IPS-20b (cell line): ENCODE measurements around the gene PDE9A.
"Not testable (repeated sequence)": the region's sequence is repeated elsewhere in the genome, so short reads cannot be mapped to it uniquely, and the experiment has no call there.

Experiments used
- H3K27ac ChIP-seq: one replicate; pipeline ENCODE4 v1.5.1; 2013; ENCODE audit warnings: low read length
- H3K27me3 ChIP-seq: 2 replicates; pipeline ENCODE4 v1.6.1; 2013; ENCODE audit warnings: mild to moderate bottlenecking, low read length, inconsistent platforms; ENCODE audit not compliant: insufficient read depth
- H3K36me3 ChIP-seq: 2 replicates; pipeline ENCODE4 v1.6.1; 2013; ENCODE audit warnings: low read depth, mild to moderate bottlenecking, inconsistent platforms, low read length, moderate library complexity; ENCODE audit not compliant: insufficient read depth
- H3K4me1 ChIP-seq: 2 replicates; pipeline ENCODE4 v1.6.1; 2013; ENCODE audit warnings: mild to moderate bottlenecking, control low read depth, inconsistent platforms, low read length, moderate library complexity; ENCODE audit not compliant: insufficient read depth
- H3K4me3 ChIP-seq: 2 replicates; pipeline ENCODE4 v1.5.1; 2013; ENCODE audit warnings: mild to moderate bottlenecking, low read length, inconsistent platforms
- H3K9ac ChIP-seq: 2 replicates; pipeline ENCODE4 v1.6.1; 2013; ENCODE audit warnings: low read depth, mild to moderate bottlenecking, inconsistent platforms, low read length, moderate library complexity
- H3K9me3 ChIP-seq: 2 replicates; pipeline ENCODE4 v1.6.1; 2013; ENCODE audit warnings: mild to moderate bottlenecking, low read depth, low read length, inconsistent platforms; ENCODE audit not compliant: insufficient read depth

Gene PDE9A

GRCh38 chr21:42716074-42716473, 62.7 kb downstream of the PDE9A start:
- no peaks in the 10 kb centered on the region for H3K9me3 ChIP-seq
- no peaks in the 10 kb centered on the region for H3K27me3 ChIP-seq
- no peak overlapping the region for H3K27ac ChIP-seq
- H3K4me1 ChIP-seq, result no peaks in the 10 kb centered on the region
- peaks cover 6% of the 10 kb centered on the region; the same call in 1 of the 2 replicates for H3K36me3 ChIP-seq
- no peak overlapping the region for H3K9ac ChIP-seq
- H3K4me3 ChIP-seq, result no peak overlapping the region

- H3K4me3 ChIP-seq, H3K9me3 ChIP-seq, H3K4me1 ChIP-seq, H3K27me3 ChIP-seq, H3K27ac ChIP-seq, H3K9ac ChIP-seq, H3K36me3 ChIP-seq: not testable (repeated sequence)
Measured at GRCh38 chr21:42720484-42720883, 67.1 kb downstream of the PDE9A start.

- H3K9me3 ChIP-seq, result no peaks in the 10 kb centered on the region
- no peaks in the 10 kb centered on the region for H3K4me1 ChIP-seq
- no peak overlapping the region for H3K4me3 ChIP-seq
- no peak overlapping the region for H3K9ac ChIP-seq
- H3K36me3 ChIP-seq, result peaks cover 10% of the 10 kb centered on the region; the same call in 1 of the 2 replicates
- no peaks in the 10 kb centered on the region for H3K27me3 ChIP-seq
- H3K27ac ChIP-seq, result no peak overlapping the region
Measured at GRCh38 chr21:42721341-42721824, 68.0 kb downstream of the PDE9A start.

GRCh38 chr21:42722153-42722552, 68.7 kb downstream of the PDE9A start:
- no peak overlapping the region for H3K4me3 ChIP-seq
- H3K36me3 ChIP-seq, result peaks cover 10% of the 10 kb centered on the region; the same call in 1 of the 2 replicates
- no peaks in the 10 kb centered on the region for H3K27me3 ChIP-seq
- no peak overlapping the region for H3K27ac ChIP-seq
- no peaks in the 10 kb centered on the region for H3K4me1 ChIP-seq
- no peak overlapping the region for H3K9ac ChIP-seq
- no peaks in the 10 kb centered on the region for H3K9me3 ChIP-seq

- Histone ChIP-seq H3K9me3 (no peaks in the 10 kb centered on the region), H3K36me3 (peaks cover 10% of the 10 kb centered on the region; the same call in 1 of the 2 replicates), H3K27me3 (no peaks in the 10 kb centered on the region), H3K4me3 (no peak overlapping the region), H3K4me1 (no peaks in the 10 kb centered on the region), H3K9ac (no peak overlapping the region), H3K27ac (no peak overlapping the region)
Measured at GRCh38 chr21:42722808-42723473, 69.5 kb downstream of the PDE9A start.

GRCh38 chr21:42724226-42724920, 71.0 kb downstream of the PDE9A start:
- Histone ChIP-seq H3K9me3 (no peaks in the 10 kb centered on the region), H3K27ac (no peak overlapping the region), H3K27me3 (no peaks in the 10 kb centered on the region), H3K4me1 (no peaks in the 10 kb centered on the region), H3K9ac (no peak overlapping the region), H3K36me3 (peaks cover 10% of the 10 kb centered on the region; the same call in 1 of the 2 replicates), H3K4me3 (no peak overlapping the region)

- Histone ChIP-seq H3K36me3 (peaks cover 4% of the 10 kb centered on the region; the same call in 1 of the 2 replicates), H3K9ac (no peak overlapping the region), H3K4me1 (no peaks in the 10 kb centered on the region), H3K4me3 (no peak overlapping the region), H3K27ac (no peak overlapping the region), H3K27me3 (no peaks in the 10 kb centered on the region), H3K9me3 (no peaks in the 10 kb centered on the region)
Measured at GRCh38 chr21:42725416-42725930, 72.1 kb downstream of the PDE9A start.

- Histone ChIP-seq H3K27ac (no peak overlapping the region), H3K36me3 (peaks cover 49% of the 10 kb centered on the region)
Measured at GRCh38 chr21:42731264-42732032, 78.0 kb downstream of the PDE9A start.

GRCh38 chr21:42732033-42732410, 78.6 kb downstream of the PDE9A start:
- no peak overlapping the region for H3K27ac ChIP-seq
- no peaks in the 10 kb centered on the region for H3K9me3 ChIP-seq

More at GRCh38 chr21:42731264-42732032, 78.0 kb downstream of the PDE9A start:
- Histone ChIP-seq H3K9ac (no peak overlapping the region), H3K27me3 (no peaks in the 10 kb centered on the region), H3K4me3 (no peak overlapping the region), H3K4me1 (no peaks in the 10 kb centered on the region), H3K9me3 (no peaks in the 10 kb centered on the region)

GRCh38 chr21:42733037-42733627, 79.7 kb downstream of the PDE9A start:
- Histone ChIP-seq H3K36me3 (peaks cover 59% of the 10 kb centered on the region), H3K9ac (no peak overlapping the region), H3K4me1 (no peaks in the 10 kb centered on the region), H3K27ac (no peak overlapping the region), H3K4me3 (no peak overlapping the region), H3K27me3 (no peaks in the 10 kb centered on the region), H3K9me3 (no peaks in the 10 kb centered on the region)

More at GRCh38 chr21:42732033-42732410, 78.6 kb downstream of the PDE9A start:
- Histone ChIP-seq H3K36me3 (peaks cover 55% of the 10 kb centered on the region), H3K27me3 (no peaks in the 10 kb centered on the region), H3K4me3 (no peak overlapping the region), H3K4me1 (no peaks in the 10 kb centered on the region), H3K9ac (no peak overlapping the region)

- H3K27ac ChIP-seq, result no peak overlapping the region
- no peaks in the 10 kb centered on the region for H3K4me1 ChIP-seq
- no peak overlapping the region for H3K4me3 ChIP-seq
- no peaks in the 10 kb centered on the region for H3K9me3 ChIP-seq
- peaks cover 59% of the 10 kb centered on the region for H3K36me3 ChIP-seq
- no peak overlapping the region for H3K9ac ChIP-seq
- no peaks in the 10 kb centered on the region for H3K27me3 ChIP-seq
Measured at GRCh38 chr21:42733874-42734273, 80.5 kb downstream of the PDE9A start.
